Measurements from ENCODE around the gene DNAJB6.

The DNAJB6 gene

DNA sequence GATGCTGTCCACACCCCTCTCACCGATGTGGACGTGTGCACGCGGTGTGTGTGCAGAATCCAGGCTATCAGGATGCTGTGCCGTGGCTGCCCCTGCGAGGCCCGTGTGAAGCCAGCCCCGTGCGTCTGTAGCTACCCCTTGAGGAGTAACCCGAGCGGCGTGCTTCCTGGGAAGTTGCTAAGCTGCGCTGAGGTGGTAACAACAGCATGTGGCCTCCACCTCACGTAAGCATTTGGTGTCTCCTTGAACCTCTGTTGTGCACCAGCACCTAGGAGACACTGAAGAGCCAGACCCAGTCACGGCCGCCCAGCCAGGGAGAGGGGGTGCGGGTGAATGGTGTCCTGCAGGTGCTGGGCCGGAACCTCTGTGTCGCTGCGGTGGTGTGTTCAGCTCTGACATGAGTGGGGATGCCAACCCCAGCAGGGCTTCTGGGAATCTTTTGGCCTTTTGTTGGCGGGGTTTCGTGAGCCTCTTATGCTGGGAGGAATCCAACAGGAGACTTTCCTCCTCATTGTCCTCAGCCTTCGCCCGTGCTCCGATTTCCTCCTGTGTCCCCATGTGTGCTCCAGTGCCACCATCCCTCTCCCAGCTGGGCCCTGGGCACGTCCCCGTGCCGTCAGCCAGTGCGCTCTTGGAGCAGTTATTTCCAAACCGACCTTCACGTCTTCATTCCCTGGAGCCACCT, 60.4 kb downstream of the DNAJB6 start:
- no peak for DNase-seq

DNA sequence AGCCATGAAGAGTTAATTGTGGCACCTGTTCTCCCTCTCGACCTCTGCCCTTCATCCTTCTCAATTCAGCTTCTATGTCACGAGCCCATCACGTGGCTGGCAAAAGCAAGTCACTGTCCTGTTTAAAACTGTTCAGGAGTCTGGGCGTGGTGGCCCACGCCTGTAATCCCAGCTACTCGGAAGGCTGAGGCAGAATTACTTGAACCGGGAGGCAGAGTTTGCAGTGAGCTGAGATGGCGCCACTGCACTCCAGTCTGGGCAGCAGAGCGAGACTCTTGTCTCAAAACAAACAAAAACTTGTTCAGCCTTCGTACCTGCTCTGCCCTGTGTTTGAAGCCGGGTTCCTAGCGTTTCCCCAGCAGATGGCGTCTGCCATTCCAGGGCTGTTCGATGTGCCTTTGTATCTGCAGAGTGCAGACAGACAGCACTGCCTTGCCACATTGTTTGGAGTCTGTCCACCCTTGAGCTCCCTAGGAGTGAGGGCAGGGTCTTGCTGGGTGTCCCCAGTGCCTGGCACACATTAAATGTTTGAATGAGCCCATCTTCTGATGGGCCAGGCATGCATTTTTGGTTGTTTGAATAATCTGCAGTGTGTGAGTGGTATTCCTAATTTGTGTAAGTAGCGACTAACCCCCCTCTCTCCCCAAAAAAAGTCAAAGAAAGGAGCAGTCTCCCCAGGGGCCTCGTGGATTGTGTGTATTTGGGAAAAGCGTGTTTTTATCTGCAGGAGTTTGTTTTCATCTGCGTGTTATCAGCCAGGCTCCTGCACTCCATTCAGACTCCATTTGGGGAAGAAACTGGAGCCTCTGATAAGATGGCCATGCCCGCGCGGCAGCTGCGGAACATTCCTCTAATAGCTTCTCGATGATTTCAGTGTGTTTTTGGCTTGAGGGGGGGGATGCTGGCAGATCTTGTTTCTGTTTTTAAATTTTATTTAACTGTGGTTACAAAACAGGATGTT, 61.2 kb downstream of the DNAJB6 start:
- peak; percentile 80 for DNase-seq

DNA sequence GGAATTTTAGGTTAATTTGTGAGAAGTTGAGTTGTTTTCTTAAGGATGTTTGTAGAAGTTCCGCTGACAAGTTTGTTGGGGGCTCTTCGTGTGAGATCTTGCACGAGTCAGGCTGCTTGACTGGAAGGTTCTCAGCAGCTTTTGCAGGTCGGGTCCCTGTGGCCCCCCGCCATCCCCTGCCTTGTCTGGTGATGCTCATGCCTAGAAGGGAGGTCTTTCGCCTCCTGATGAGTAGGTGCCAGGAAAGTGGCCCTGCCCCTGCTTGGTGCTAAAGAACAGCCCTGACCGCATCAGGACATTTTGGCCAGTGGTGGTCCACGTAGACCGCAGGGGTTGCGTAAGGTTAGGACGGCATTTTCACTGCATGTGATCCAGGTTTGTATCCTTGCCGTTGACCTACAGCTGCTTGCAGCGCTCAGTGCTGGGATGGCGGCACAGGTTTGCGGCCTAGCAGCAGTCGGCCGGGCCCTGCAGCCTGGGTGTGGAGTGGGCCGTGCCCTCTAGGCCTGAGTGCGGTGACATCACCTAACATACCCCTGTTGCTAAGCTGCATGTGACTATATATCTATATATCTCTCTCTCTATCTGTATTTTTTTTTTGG, 62.4 kb downstream of the DNAJB6 start:
- no peak for DNase-seq

- DNase-seq = no peak
These were observed 63.5 kb downstream of the DNAJB6 start for GRCh38 chr7:157400171-157400860.

GRCh38 chr7:157401567-157402387, 65.0 kb downstream of the DNAJB6 start:
- no peak for DNase-seq

- DNase-seq = no peak
These were observed 65.5 kb downstream of the DNAJB6 start for GRCh38 chr7:157402388-157402703.

DNA sequence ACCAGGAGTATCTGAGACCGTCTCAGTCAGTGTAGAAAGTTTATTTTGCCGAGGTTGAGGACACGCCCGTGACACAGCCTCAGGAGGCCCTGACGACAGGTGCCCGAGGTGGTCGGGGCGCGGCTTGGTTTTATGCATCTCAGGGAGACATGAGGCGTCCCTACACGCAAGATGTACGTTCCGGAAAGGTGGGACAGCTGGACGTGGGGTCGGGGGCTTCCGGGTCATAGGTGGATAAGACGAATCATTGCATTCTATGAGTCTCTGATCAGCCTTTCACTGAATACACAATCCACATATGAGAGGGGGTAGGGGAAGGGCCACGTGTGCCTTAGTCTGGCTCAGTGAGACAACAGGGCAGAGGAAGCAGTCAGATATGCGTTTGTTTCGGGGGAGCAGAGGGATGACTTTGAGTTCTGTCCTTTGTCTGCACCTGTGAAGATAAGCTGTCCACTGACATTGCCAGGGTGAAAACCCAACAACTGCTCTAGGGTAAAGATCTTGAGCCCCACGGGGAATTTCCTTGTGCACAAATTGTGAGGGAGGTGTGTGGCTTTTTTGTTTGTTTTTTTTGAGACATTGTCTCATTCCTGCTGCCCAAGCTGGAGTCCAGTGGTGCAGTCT, 66.2 kb downstream of the DNAJB6 start:
- no peak for DNase-seq

DNA sequence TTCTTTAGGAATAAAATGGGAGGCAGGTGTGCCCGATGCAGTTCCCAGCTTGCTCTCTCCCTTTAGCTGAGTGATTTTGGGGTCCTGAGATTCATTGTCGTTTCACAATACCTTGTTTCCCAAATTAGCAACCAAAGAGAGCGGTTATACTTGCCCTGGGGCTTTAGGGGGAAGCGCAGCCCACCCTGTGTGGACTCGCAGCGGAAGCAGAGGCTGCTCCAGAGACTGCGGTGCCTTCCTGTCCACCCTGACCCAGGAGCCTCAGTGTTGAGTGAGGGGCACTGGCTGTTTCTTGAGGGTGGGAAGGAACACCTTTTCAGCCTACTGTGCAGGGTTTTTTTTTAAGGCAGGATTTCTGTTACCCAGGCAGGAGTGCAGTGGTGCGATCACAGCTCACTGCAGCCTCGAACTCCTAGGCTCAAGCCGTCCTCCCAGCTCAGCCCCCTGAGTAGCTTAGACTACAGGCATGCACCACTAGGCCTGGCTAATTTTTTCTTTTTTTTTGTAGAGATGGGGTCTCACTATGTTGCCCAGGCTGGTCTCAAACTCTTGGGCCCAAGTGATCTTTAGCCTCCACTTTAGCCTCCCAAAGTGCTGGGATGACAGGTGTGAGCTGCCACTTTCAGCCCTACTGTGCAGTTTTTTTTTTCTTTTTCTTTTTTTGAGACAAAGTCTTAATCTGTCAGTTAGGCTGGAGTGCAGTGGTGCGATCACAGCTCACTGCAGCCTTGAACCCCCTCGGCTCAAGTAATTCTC, 67.0 kb downstream of the DNAJB6 start:
- DNase-seq = no peak

GRCh38 chr7:157404845-157405481, 68.2 kb downstream of the DNAJB6 start:
- peak; percentile 62 for DNase-seq

GRCh38 chr7:157405501-157405900, 68.7 kb downstream of the DNAJB6 start:
- DNase-seq = no peak

DNA sequence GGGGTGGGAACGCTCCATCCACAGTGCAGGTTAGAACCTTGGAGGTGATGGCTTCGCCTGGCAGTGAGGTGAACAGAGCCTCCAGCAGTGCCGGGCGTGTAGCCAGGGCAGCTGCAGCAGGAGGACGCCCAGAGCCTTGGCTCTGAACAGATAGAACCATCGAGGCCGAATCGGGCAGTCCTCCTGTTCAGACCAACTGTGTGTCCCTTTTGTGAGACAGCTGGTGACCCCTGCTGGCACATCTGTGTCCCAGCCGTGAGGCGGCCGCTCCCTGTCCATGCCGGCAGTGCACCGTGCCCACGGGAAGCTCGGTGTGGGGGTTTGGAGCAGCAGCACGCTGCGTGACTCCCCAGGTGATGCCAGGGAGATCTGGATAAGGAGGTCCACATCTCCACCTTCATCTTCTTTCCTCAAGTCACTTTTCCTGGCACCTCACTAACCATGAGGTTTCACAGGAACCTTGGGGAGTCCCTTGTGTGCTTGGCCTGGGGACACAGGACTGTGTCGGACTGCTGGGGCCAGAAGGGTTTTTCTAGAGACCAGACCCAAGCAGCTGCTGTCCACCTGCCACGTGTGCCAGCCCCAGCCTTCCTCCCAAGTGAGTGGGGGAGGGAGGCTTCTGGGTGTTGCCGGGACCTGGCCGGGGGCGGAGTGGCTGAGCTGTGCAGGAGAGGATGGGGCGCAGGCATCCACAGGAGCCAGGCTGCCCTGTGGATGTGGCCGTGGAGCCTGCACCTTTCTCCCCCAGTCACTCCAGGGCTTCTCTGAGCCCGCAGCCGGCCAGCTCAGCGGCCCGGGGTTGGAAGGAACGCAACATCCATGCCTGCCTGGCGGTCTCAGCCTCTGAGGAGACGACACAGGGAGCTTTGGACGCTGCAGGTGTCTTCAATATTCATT, 69.4 kb downstream of the DNAJB6 start:
- DNase-seq = peak; percentile 26

GRCh38 chr7:157406971-157407370, 70.2 kb downstream of the DNAJB6 start:
- DNase-seq = no peak

DNA sequence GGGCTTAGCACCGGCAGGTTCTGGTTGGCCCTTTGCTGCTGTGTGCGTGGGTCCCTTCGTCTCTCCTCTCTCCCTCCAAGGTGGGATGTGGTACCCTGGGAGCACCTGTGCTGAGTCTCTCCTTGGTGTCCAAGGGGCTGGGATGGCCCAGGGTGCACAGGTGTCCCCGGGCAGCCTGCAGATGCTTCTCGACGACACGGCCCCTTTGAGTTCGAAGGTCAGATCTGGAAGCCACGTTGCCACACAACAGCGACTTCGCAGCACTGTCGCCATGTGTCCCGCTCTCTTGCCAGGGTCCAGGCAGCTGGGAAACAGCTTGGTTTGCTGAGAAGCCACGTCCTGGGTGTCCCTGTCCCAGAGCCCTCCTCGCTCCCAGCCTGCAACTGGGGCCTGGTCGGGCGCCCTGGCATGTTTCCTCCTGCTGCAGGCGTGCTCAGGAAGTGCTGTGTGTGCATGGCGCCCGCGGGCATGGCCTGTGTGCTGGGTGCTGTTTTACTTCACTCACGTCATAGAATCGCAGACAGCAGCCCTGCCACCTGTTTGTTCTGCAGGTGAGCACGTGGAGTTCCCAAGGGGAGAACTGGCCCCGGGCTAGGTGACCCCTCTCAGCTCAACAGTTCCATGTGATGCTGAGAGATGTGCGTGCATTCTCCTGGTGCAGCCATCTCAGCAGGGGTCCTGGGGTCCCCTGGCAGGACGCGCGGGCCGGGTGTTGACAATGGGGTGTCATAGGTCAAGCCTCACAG, 70.9 kb downstream of the DNAJB6 start:
- no peak for DNase-seq

DNA sequence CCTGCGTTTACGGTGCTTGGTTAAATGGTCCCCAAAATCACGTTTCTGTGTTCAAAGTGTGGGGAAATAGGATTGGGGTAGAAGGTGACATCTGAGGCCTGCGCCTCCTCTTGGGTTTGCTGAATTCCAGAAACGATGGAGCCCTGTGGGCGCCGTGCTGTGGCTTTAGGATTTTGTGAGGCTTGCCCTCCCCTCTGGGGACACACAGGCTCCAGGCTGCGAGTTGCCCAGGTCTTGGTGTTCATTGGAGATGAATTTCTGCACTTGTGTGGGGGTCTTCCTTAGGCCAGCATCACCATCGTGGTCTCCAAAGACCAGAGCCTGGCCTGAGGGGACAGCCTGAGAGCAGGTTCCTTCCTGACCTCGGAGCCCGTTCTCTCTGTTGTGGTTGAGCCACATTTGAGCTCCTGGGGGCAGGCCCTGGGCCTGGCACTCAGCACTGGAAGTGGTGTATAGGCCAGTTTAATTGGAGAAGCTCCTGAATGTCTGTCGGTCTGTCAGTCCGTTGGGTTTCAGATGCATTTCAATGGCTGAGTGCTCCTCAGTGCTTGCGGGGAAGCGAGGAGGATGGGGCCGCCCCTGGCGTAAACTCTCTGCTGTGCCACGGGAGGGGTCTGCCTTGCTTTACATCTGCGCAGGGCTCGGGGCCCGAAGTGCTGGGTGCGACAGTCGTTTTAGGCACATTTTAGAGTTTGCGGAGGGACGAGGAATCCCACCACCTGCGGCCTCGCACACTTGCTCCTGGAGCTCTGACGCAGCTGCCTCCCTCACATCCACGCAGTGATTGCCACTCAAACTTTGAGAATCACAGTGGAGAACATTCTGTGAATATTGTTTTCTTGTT, 71.7 kb downstream of the DNAJB6 start:
- DNase-seq = no peak

- DNase-seq = no peak
These were observed 72.4 kb downstream of the DNAJB6 start for GRCh38 chr7:157409149-157409752.

DNA sequence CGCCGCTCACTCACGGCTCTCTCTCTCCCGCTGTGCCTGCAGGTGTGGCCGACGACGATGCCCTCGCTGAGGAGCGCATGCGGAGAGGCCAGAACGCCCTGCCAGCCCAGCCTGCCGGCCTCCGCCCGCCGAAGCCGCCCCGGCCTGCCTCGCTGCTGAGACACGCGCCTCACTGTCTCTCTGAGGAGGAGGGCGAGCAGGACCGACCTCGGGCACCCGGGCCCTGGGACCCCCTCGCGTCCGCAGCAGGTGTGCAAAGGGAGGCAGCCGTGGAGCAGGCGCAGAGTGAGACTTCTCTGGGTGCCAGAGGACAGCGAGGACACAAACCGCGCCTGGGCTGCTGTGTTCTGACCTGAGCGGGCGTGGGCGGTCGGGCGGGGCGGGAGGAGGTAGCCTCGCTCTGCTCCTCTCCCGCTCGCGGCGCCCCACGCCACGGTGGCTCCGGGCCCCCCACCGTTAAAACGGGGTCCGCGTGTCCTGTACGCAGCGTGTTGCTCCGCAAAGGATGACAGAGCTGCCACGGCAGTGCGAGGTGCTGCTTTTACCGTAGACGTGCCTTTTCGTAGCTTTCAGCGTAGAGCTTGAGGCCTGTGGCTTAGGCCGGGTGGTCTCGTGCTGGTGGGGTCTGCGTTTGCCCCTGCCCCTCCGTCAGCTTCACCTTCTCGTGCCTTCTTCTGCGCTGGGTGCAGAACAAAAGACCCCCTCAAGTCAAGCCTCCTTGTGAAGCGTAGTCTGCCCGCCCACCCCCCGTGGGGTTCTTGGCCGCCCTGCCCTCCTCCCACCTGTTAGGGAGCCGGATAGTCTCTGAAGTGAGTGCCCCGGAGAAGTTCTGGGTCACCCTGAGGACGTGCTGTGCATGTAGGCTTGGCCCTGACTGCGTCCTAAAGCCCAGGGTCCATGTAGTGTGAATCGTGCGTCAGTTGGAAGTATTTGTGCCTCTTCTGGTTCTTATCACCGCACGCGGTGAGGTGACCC, 73.2 kb downstream of the DNAJB6 start:
- no peak for DNase-seq
